NK-92 (cell line): ENCODE measurements around the gene TTC33.
"Not testable (repeated sequence)": the region's sequence is repeated elsewhere in the genome, so short reads cannot be mapped to it uniquely, and the experiment has no call there.

Experiments used
- DNase-seq: peaks from one replicate; lab custom pipeline; 2025; ENCODE audit not compliant: unreplicated experiment; lab: John Stamatoyannopoulos, UW

TTC33 gene

GRCh38 chr5:40572937-40573336 is 182.8 kb downstream of the TTC33 start:
- no peak for DNase-seq

- DNase-seq = no peak
Observed at GRCh38 chr5:40572391-40572790, 183.4 kb downstream of the TTC33 start.

DNA sequence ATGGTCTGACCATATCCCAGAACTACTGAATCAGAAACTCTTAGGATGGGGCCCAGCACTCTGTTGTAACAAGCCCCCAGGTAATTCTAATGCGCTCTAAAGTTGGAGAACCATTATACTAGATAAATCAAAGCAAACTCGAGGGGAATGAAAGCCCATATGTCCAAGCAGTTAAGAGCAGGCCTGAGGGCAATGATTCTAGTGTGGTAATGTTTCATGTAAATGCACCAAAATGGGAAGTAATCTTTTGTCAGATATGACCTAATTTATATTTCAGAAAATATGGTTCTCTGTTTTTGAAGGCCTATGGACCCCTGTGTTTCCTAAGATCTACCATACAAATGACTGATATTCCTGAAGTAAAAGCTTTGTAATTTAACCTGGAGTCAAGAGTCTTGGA is 184.0 kb downstream of the TTC33 start:
- DNase-seq = no peak

DNA sequence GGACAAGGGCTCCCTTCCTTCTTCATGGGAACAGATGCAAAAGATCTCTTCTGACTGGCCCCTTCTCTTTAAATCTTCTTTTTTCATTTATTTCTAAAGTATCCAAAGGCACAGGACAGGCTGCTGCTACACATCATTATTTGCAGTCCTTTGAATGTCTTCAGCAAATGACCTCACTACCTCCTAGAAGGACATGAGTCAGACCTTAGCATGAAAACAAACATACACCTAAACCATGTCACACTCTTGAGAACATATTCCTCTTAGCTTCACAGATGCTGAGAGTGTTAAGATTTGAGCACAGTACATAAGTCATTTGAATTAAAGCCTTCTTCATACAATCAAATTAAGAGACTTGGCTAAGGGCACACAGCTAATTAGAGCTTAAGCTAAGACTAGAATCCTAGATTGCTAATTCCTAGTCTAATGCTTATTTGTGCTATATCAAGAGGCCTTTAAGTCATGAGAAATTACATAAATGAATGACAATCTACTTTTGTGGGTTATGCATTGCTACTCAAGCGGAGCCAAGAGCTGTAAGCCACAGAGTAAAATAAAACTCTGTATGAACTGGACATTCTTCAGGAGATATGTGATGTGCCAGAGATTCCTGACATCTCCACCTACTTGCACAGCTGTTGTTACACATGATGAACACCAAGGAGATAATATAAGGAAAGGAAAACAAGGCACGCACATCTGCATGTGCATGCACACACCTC is 185.2 kb downstream of the TTC33 start:
- DNase-seq = no peak

- no peak for DNase-seq
Observed at GRCh38 chr5:40569546-40570270, 186.1 kb downstream of the TTC33 start.

- DNase-seq = no peak
Observed at GRCh38 chr5:40568548-40568947, 187.2 kb downstream of the TTC33 start.

DNA sequence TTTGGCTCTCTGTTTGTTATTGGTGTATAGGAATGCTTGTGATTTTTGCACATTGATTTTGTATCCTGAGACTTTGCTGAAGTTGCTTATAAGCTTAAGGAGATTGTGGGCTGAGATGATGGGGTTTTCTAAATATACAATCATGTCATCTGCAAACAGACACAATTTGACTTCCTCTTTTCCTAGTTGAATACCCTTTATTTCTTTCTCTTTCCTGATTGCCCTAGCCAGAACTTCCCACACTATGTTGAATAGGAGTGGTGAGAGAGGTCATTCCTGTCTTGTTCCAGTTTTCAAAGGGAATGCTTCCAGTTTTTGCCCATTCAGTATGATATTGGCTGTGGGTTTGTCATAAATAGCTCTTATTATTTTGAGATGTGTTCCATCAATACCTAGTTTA is 192.6 kb downstream of the TTC33 start:
- DNase-seq = not testable (repeated sequence)

- no peak for DNase-seq
Observed at GRCh38 chr5:40560474-40561110, 195.2 kb downstream of the TTC33 start.

DNA sequence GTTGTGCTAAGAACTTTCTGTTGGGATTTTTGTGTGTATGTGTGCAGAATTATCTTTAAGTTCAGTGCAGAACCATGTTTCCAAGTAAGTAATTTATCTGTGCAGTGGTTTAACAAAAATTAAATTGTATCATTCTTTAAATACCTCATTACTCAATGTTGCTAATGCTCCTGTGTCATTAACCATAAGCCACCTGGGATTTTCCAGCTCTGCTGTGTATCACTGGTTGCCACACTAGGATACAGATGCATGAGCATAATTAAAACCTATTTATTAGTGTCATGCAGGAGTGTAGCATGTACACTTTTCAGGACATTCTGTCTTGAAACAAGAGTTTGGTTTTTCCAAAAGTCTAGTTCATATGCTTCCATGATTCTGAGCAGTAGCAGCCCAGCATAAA is 196.5 kb downstream of the TTC33 start:
- DNase-seq = no peak

DNA sequence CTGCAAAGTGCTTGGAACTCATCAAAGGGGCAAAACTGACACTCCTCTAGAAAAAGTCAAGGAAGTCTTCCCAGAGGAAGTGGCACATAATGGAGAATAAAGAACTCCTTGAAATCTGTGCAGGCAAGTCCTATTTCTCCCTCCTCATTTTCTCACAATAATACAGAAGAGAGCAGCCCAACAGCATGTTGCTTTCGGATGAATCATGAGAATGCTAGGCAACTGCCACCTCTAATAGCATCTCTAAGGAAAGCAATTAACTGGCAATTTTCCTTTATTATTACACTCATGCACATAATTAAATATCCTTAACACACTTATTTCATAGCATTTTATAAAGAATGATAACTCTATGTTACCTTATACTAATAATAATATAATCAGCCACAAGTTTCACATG is 198.3 kb downstream of the TTC33 start:
- no peak for DNase-seq

- DNase-seq = no peak
Observed at GRCh38 chr5:40556811-40557210, 198.9 kb downstream of the TTC33 start.

GRCh38 chr5:40555886-40556285 is 199.9 kb downstream of the TTC33 start:
- no peak for DNase-seq

- DNase-seq = no peak
Observed at GRCh38 chr5:40554813-40555212, 200.9 kb downstream of the TTC33 start.

GRCh38 chr5:40554054-40554453 is 201.7 kb downstream of the TTC33 start:
- DNase-seq = no peak

GRCh38 chr5:40552981-40553380 is 202.8 kb downstream of the TTC33 start:
- no peak for DNase-seq

GRCh38 chr5:40551496-40552491 is 204.0 kb downstream of the TTC33 start:
- no peak for DNase-seq

DNA sequence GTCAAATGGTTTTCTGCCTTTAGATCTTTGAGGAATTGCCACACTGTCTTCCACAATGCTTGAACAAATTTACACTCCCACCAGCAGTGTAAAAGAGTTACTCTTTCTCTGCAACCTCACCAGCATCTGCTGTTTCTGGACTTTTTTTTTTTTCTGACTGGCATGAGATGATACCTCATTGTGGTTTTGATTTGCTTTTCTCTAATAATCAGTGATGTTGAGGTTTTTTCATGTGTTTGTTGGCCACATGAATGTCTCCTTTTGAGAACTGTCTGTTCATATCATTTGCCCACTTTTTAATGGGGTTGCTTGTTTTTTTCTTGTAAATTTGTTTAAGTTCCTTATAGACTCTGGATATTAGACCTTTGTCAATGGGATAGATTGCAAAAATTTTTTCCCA is 205.3 kb downstream of the TTC33 start:
- DNase-seq = no peak

DNA sequence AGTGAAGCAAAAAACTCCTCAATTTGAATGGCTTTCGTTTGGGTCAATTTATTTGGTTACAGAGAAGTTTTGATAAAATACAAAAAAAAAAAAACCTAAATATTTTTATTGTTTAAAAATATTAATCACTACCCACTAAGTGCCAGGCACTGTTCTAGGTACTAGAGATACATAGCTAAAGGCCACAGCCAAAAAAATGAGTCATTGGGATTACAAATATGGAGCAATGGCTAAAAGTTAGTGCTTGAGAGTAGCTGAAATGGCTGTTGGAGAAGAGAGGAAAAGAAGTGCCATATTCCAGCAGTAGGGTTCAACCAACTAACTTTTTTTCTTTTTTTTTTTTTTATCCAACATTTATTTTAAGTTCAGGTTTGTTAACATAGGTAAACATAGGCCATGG is 206.1 kb downstream of the TTC33 start:
- no peak for DNase-seq

DNA sequence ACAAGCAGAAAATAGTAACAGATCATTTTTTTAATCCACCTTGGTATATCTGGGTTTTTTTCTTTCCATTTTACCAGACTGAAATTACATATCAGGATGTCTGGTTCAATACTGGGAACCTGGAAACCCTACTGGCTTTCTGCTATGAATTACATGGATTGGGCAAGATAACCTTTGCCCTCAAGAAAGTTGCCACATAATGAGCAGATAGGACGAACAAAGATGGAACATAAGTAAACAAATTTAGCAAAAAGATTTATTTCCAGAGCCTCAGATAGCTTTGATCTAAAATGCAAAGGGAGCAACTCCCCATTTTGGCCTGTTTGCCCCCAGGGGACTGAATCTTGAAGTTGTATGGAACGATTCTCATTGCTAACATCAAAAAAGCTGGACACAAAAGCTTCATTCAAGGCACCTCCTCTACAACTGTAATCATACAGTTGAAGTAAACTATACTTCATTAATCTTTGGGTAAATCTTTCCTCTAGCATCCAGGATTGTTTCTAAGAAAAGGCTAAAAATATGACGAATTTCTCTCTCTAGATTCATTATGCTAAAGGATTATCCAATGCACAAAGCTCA is 207.7 kb downstream of the TTC33 start:
- no peak for DNase-seq

GRCh38 chr5:40547557-40547956 is 208.2 kb downstream of the TTC33 start:
- DNase-seq = no peak

DNA sequence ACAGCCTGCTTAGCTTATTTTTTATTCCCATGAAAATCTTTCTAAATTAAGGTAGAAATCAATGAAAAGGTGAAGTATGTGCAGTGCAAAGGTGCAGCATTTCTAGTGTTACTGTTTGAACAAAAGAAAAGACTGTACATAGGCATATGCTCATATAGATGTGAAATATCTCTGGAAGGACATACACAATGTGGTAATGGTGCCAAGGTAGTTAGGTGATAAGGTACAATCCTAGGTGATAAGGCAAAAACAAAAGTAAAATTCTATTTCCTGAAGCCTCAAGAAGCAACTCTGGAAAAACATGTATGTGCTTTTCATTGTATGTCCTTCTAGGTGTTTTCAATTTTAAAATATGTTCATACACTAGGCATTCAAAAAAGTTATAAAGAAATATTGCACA is 215.5 kb downstream of the TTC33 start:
- DNase-seq = no peak
